Activated CD8-positive, alpha-beta memory T cell treated with anti-CD3 and anti-CD28 coated beads, Interleukin-2, amount 10 ng/mL, durations not matched to agents 7 days and 5 days (primary cell): ENCODE data around the gene C9orf72. TPM values are rescaled to one million over a fixed set of nuclear protein-coding genes. Genes with fewer than 3 reads are reported as not detected.
"Not testable (repeated sequence)": the region's sequence is repeated elsewhere in the genome, so short reads cannot be mapped to it uniquely, and the experiment has no call there.

Source experiments
- ATAC-seq: fragments of 150-1000 bp; cut with Tn5 transposase; one replicate; pipeline ENCODE4 v1.10.0; 2021; ENCODE audit warnings: moderate library complexity
- CTCF ChIA-PET: fragments of 350-600 bp; sonication (Branson Sonifier 250); formaldehyde crosslinking; loops from one replicate; lab custom pipeline; 2021; ENCODE audit warnings: antibody characterized with exemption; lab: Charles Lee
- DNase-seq: peaks from one replicate; pipeline ENCODE4 v3.0.0-alpha.2; 2020
- H3K27ac Mint-ChIP-seq: one replicate; pipeline ENCODE4 v1.8.0; 2021; ENCODE audit warnings: mild to moderate bottlenecking, mixed read lengths
- H3K27me3 Mint-ChIP-seq: one replicate; pipeline ENCODE4 v1.8.0; 2021; ENCODE audit warnings: mixed read lengths
- H3K36me3 Mint-ChIP-seq: one replicate; pipeline ENCODE4 v1.8.0; 2021; ENCODE audit warnings: mild to moderate bottlenecking, mixed read lengths
- H3K4me1 Mint-ChIP-seq: one replicate; pipeline ENCODE4 v1.8.0; 2021; ENCODE audit warnings: mixed read lengths
- H3K4me3 Mint-ChIP-seq: one replicate; pipeline ENCODE4 v1.8.0; 2021; ENCODE audit warnings: mild to moderate bottlenecking, moderate library complexity, mixed read lengths
- H3K9me3 Mint-ChIP-seq: one replicate; pipeline ENCODE4 v1.8.0; 2022; ENCODE audit warnings: low read depth, mixed read lengths
- total RNA-seq, 2 experiments: library from RNA; stranded (reverse); gene quantifications; one replicate each; pipeline ENCODE4 v1.2.3, GENCODE V29; 2021

Gene C9orf72, protein sequence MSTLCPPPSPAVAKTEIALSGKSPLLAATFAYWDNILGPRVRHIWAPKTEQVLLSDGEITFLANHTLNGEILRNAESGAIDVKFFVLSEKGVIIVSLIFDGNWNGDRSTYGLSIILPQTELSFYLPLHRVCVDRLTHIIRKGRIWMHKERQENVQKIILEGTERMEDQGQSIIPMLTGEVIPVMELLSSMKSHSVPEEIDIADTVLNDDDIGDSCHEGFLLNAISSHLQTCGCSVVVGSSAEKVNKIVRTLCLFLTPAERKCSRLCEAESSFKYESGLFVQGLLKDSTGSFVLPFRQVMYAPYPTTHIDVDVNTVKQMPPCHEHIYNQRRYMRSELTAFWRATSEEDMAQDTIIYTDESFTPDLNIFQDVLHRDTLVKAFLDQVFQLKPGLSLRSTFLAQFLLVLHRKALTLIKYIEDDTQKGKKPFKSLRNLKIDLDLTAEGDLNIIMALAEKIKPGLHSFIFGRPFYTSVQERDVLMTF
- 1 to 10 TPM; 3.6 to 7.0 TPM for total RNA-seq

GRCh38 chr9:27572918-27573633 is at the start of gene C9orf72:
TSS of gene C9orf72 (minus strand) at chr9:27573481. CDS start at chr9:27567120, 6,361 bp downstream.
- H3K27ac Mint-ChIP-seq: peak within 1 kb of the TSS; percentile 97
- CTCF ChIA-PET: interaction anchor here (0.8 to 1.7 kb wide), 2 partner anchors 12 to 26 kb away, joined by 3 to 4 read pairs; no protein-coding TSS in a partner anchor

GRCh38 chr9:27622693-27623340 is 49.5 kb upstream of the C9orf72 start:
- DNase-seq (no peak), ATAC-seq (no peak)
- Mint-ChIP-seq H3K4me1 (no peaks in the 10 kb centered on the region), H3K27ac (no peak overlapping the region), H3K9me3 (no peaks in the 10 kb centered on the region), H3K27me3 (peaks cover 21% of the 10 kb centered on the region), H3K4me3 (no peak overlapping the region), H3K36me3 (no peaks in the 10 kb centered on the region)
- CTCF ChIA-PET: no interaction called here

More at GRCh38 chr9:27572918-27573633, at the start of gene C9orf72:
- Mint-ChIP-seq H3K9me3 (no peaks in the 10 kb centered on the region), H3K36me3 (no peaks in the 10 kb centered on the region), H3K4me3 (peak within 1 kb of the TSS; percentile 88), H3K27me3 (peaks cover 3% of the 10 kb centered on the region), H3K4me1 (peaks cover 22% of the 10 kb centered on the region)
- DNase-seq (peak; percentile 86), ATAC-seq (peak; percentile 77)

DNA sequence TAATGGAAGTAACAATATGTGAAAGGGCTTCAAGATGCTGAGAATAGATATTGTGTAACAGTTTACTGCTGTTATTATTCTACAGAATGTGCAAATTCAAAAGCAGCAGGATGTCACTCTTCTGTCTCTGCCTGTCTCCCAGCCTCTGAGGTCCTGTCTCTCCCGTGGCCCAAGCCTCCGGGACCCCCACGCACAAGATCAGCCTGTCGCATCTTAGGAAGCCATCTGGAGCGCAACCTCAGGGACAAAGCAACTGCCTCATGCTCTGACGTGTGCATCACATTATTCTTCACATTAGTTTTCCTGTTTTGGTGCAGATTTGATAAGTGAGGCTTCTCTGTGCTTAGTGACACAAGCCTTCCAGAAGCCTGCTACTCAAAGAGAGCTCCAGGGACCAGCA is 46.5 kb upstream of the C9orf72 start:
- Mint-ChIP-seq H3K27ac (no peak overlapping the region), H3K36me3 (no peaks in the 10 kb centered on the region), H3K27me3 (peaks cover 22% of the 10 kb centered on the region), H3K9me3 (no peaks in the 10 kb centered on the region), H3K4me1 (no peaks in the 10 kb centered on the region), H3K4me3 (no peak overlapping the region)
- DNase-seq (no peak), ATAC-seq (no peak)
- CTCF ChIA-PET: no interaction called here

DNA sequence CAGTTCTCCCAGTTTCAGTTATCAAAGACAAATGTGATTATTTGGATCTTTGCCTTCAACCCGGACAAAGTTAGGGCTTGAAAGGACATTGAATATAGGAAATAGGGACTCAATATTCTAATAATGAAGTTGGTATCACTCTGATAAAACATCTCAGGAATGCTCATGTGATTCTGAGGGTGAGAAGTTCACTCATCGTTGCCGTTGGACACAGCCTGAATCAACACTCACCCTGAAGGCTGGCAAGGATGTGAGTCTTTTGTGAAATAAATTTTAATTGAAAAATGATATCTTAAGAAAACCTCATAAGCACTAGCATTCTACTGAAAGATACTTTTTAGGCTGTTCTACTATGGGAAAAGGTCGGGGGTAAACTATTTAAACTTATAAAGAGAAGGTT is 44.8 kb upstream of the C9orf72 start:
- CTCF ChIA-PET: no interaction called here
- Mint-ChIP-seq H3K27ac (no peak overlapping the region), H3K4me3 (no peak overlapping the region)

DNA sequence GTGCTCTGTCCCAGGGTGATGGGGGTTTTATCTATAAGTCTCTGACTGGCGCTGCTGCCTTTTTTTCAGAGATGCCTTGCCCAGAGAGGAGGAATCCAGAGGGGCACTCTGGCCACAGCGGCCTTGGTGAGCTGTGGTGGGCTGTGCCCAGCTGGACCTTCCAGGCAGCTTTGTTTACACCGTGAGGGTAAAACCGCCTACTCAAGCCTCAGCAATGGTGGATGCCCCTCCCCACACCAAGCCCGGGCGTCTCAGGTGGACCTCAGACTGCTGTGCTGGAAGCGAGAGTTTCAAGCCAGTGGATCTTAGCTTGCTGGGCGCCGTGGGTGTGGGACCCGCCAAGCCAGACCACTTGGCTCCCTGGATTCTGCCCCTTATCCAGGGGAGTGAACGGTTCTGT is 41.3 kb upstream of the C9orf72 start:
- Mint-ChIP-seq H3K36me3 (peaks cover 1% of the 10 kb centered on the region), H3K9me3 (no peaks in the 10 kb centered on the region), H3K27ac (no peak overlapping the region), H3K27me3 (peaks cover 39% of the 10 kb centered on the region), H3K4me3 (no peak overlapping the region), H3K4me1 (peaks cover 15% of the 10 kb centered on the region)
- ATAC-seq: no peak
- DNase-seq: no peak
- CTCF ChIA-PET: no interaction called here

More for the DNA sequence above, 44.8 kb upstream of the C9orf72 start:
- DNase-seq: no peak
- H3K9me3 Mint-ChIP-seq: no peaks in the 10 kb centered on the region
- no peak for ATAC-seq
- H3K27me3 Mint-ChIP-seq: peaks cover 34% of the 10 kb centered on the region
- no peaks in the 10 kb centered on the region for H3K36me3 Mint-ChIP-seq
- peaks cover 3% of the 10 kb centered on the region for H3K4me1 Mint-ChIP-seq

GRCh38 chr9:27612036-27612435 is 38.8 kb upstream of the C9orf72 start:
- H3K36me3 Mint-ChIP-seq, H3K27ac Mint-ChIP-seq, DNase-seq, H3K4me3 Mint-ChIP-seq, CTCF ChIA-PET, ATAC-seq, H3K9me3 Mint-ChIP-seq: not testable (repeated sequence)
- peaks cover 48% of the 10 kb centered on the region for H3K27me3 Mint-ChIP-seq
- peaks cover 15% of the 10 kb centered on the region for H3K4me1 Mint-ChIP-seq

GRCh38 chr9:27610622-27611021 is 37.3 kb upstream of the C9orf72 start:
- Mint-ChIP-seq H3K9me3 (no peaks in the 10 kb centered on the region), H3K4me3 (no peak overlapping the region), H3K27ac (no peak overlapping the region), H3K27me3 (peaks cover 44% of the 10 kb centered on the region), H3K36me3 (peaks cover 1% of the 10 kb centered on the region), H3K4me1 (peaks cover 15% of the 10 kb centered on the region)
- CTCF ChIA-PET: no interaction called here
- DNase-seq (no peak), ATAC-seq (no peak)

DNA sequence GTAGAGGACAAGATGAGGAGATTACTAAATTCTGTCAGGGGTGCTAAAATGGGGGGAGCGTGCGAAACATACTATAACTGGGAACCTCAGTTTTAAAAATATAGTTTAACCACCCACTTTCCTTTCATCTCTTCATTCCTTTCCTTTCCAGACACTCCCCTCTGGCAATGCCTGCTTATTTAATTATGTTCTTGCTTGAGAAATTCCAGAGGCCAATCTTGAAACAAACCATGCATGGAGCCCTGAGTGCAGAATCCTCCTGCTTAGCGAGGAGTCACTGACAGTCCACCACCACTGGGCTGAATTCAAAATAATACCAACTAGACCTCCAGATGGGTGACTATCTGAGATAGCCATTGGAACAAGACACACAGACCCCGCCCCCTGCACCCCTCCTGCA is 29.7 kb upstream of the C9orf72 start:
- peaks cover 10% of the 10 kb centered on the region for H3K27me3 Mint-ChIP-seq
- no peak overlapping the region for H3K4me3 Mint-ChIP-seq
- no peaks in the 10 kb centered on the region for H3K9me3 Mint-ChIP-seq
- no peaks in the 10 kb centered on the region for H3K36me3 Mint-ChIP-seq
- H3K4me1 Mint-ChIP-seq: no peaks in the 10 kb centered on the region
- no peak overlapping the region for H3K27ac Mint-ChIP-seq
- DNase-seq (no peak), ATAC-seq (no peak)
- CTCF ChIA-PET: no interaction called here

GRCh38 chr9:27602142-27602861 is 29.0 kb upstream of the C9orf72 start:
- H3K4me1 Mint-ChIP-seq: no peaks in the 10 kb centered on the region

GRCh38 chr9:27601396-27601795 is 28.1 kb upstream of the C9orf72 start:
- H3K4me1 Mint-ChIP-seq: no peaks in the 10 kb centered on the region
- H3K9me3 Mint-ChIP-seq: no peaks in the 10 kb centered on the region
- H3K4me3 Mint-ChIP-seq: no peak overlapping the region
- H3K27me3 Mint-ChIP-seq: peaks cover 10% of the 10 kb centered on the region
- no peaks in the 10 kb centered on the region for H3K36me3 Mint-ChIP-seq
- ATAC-seq: no peak
- H3K27ac Mint-ChIP-seq: no peak overlapping the region
- CTCF ChIA-PET: no interaction called here
- no peak for DNase-seq

More at GRCh38 chr9:27602142-27602861, 29.0 kb upstream of the C9orf72 start:
- Mint-ChIP-seq H3K27ac (no peak overlapping the region), H3K36me3 (no peaks in the 10 kb centered on the region), H3K4me3 (no peak overlapping the region), H3K27me3 (peaks cover 10% of the 10 kb centered on the region), H3K9me3 (no peaks in the 10 kb centered on the region)
- DNase-seq: no peak
- ATAC-seq: no peak
- CTCF ChIA-PET: no interaction called here

DNA sequence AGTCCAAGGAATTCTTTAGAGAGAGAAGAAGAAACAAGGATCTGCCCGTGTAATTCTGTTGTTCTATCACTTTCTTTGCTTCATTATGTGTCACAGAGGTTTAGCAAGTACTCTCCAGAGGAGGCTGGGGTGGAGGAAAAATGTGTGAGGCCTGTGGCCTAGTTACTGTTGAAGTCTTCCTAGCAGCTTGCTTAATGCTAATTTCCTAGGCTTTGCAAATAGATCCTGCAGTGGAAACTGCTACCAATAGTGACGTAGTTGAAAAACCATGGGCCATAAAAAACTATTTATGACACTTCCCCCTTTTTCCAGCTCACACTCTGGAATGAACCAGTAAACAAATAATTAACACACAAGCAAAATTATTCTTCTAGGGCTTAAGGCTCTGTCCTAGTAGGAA is 27.0 kb upstream of the C9orf72 start:
- H3K27me3 Mint-ChIP-seq: peaks cover 10% of the 10 kb centered on the region
- CTCF ChIA-PET: no interaction called here
- DNase-seq (no peak), ATAC-seq (no peak)
- no peak overlapping the region for H3K4me3 Mint-ChIP-seq
- H3K4me1 Mint-ChIP-seq: no peaks in the 10 kb centered on the region
- H3K27ac Mint-ChIP-seq: no peak overlapping the region
- no peaks in the 10 kb centered on the region for H3K36me3 Mint-ChIP-seq
- H3K9me3 Mint-ChIP-seq: no peaks in the 10 kb centered on the region

- Mint-ChIP-seq H3K9me3 (no peaks in the 10 kb centered on the region), H3K4me1 (no peaks in the 10 kb centered on the region), H3K27me3 (peaks cover 10% of the 10 kb centered on the region), H3K27ac (no peak overlapping the region), H3K4me3 (no peak overlapping the region), H3K36me3 (no peaks in the 10 kb centered on the region)
- CTCF ChIA-PET: no interaction called here
- ATAC-seq: no peak
- DNase-seq: no peak
Measured at GRCh38 chr9:27599870-27600238, 26.6 kb upstream of the C9orf72 start.
